ENCODE results near the gene CYFIP1. TPM values are rescaled to one million over a fixed set of nuclear protein-coding genes. Genes with fewer than 3 reads are reported as not detected.

The CYFIP1 gene
- total RNA-seq, 1 donor from 2014 or later, result 104 TPM

- no peak for TF ChIP-seq CTCF (conservative IDR thresholded peaks at IDR 0.05; ENCODE audit: low read depth, low read length)
- no peak for DNase-seq (ENCODE audit: low read depth)
- no peak overlapping the region for H3K4me3 ChIP-seq (ENCODE audit: low read depth, low read length)
These were observed 24.5 kb downstream of the CYFIP1 start for GRCh38 chr15:22955544-22956119.

- no peak for DNase-seq (ENCODE audit: low read depth)
- TF ChIP-seq CTCF (conservative IDR thresholded peaks at IDR 0.05; ENCODE audit: low read depth, low read length), result peak; percentile 5
- no peak overlapping the region for H3K4me3 ChIP-seq (ENCODE audit: low read depth, low read length)
These were observed 25.2 kb downstream of the CYFIP1 start for GRCh38 chr15:22954798-22955543.

- no peak for DNase-seq (ENCODE audit: low read depth)
- TF ChIP-seq CTCF (conservative IDR thresholded peaks at IDR 0.05; ENCODE audit: low read depth, low read length), result no peak
- no peak overlapping the region for H3K4me3 ChIP-seq (ENCODE audit: low read depth, low read length)
These were observed 25.8 kb downstream of the CYFIP1 start for GRCh38 chr15:22954326-22954725.

- DNase-seq (ENCODE audit: low read depth), result no peak
- TF ChIP-seq CTCF (conservative IDR thresholded peaks at IDR 0.05; ENCODE audit: low read depth, low read length), result no peak
- no peak overlapping the region for H3K4me3 ChIP-seq (ENCODE audit: low read depth, low read length)
These were observed 27.2 kb downstream of the CYFIP1 start for GRCh38 chr15:22952796-22953579.

- TF ChIP-seq CTCF (conservative IDR thresholded peaks at IDR 0.05; ENCODE audit: low read depth, low read length), result no peak
- no peak overlapping the region for H3K4me3 ChIP-seq (ENCODE audit: low read depth, low read length)
These were observed 28.5 kb downstream of the CYFIP1 start for GRCh38 chr15:22951381-22952280.

GRCh38 chr15:22951031-22951380 is 29.2 kb downstream of the CYFIP1 start:
- no peak for DNase-seq (ENCODE audit: low read depth)
- no peak for TF ChIP-seq CTCF (conservative IDR thresholded peaks at IDR 0.05; ENCODE audit: low read depth, low read length)
- H3K4me3 ChIP-seq (ENCODE audit: low read depth, low read length), result no peak overlapping the region

More at GRCh38 chr15:22951381-22952280, 28.5 kb downstream of the CYFIP1 start:
- no peak for DNase-seq (ENCODE audit: low read depth)

All from epithelial cell of proximal tubule (primary cell).